Upper lobe of left lung (tissue), 6 donors: ENCODE measurements around the gene TIGD7. TPM values are rescaled to one million over a fixed set of nuclear protein-coding genes. Genes with fewer than 3 reads are reported as not detected.
A peak's percentile ranks its signal among the peaks of the same experiment; 100 is the strongest.

Experiments
- ATAC-seq, 2 donors: fragments of 200-7000 bp; cut with Tn5 transposase; one replicate each; pipeline ENCODE4 v1.9.1; 2022; ENCODE audit warnings: mild to moderate bottlenecking in 2 of 2, moderate library complexity in 2 of 2; ENCODE audit not compliant: low FRiP score in 2 of 2
- DNase-seq, 2 donors: peaks; one replicate each; pipeline ENCODE4 v3.0.0-alpha.2; 2019 to 2020
- H3K27ac ChIP-seq, 4 donors: fragments of 200-600 bp; sonication (generic); one replicate each; pipeline ENCODE4 v1.5.1; 2016 to 2019
- H3K27me3 ChIP-seq, 4 donors: fragments of 200-600 bp; sonication (generic); one replicate each; pipeline ENCODE4 v1.5.1; 2017 to 2019
- H3K36me3 ChIP-seq, 4 donors: fragments of 200-600 bp; sonication (generic); one replicate each; pipeline ENCODE4 v1.5.1; 2016 to 2019
- H3K4me1 ChIP-seq, 4 donors: fragments of 200-600 bp; sonication (generic); one replicate each; pipeline ENCODE4 v1.5.1; 2018 to 2019
- H3K4me3 ChIP-seq, 4 donors: fragments of 200-600 bp; sonication (generic); one replicate each; pipeline ENCODE4 v1.5.1; 2017 to 2019; ENCODE audit warnings: mild to moderate bottlenecking in 2 of 4, moderate library complexity in 1 of 4
- H3K9me3 ChIP-seq, 4 donors: fragments of 200-600 bp; sonication (generic); one replicate each; pipeline ENCODE4 v1.5.1; 2018 to 2019
- EP300 ChIP-seq, 4 donors: sonication (generic); formaldehyde crosslinking; IDR thresholded peaks; one replicate each; pipeline ENCODE4 v1.5.1; 2017; ENCODE audit warnings: antibody characterized with exemption in 4 of 4, control low read depth in 2 of 4
- POLR2A ChIP-seq, 4 donors: fragments of 450-650 bp; IDR thresholded peaks; one replicate each; pipeline ENCODE4 v1.5.1; 2016 to 2017; ENCODE audit warnings: antibody characterized with exemption in 4 of 4, mild to moderate bottlenecking in 2 of 4
- POLR2AphosphoS5 ChIP-seq, 2 donors: sonication (generic); formaldehyde crosslinking; IDR thresholded peaks; one replicate each; pipeline ENCODE4 v1.5.1; 2017; ENCODE audit warnings: antibody characterized with exemption in 2 of 2
- WGBS, 2 donors: methylation state at CpG; one replicate each; pipeline ENCODE4 v1.1.5; 2017 to 2018; 5-methylcytosine and 5-hydroxymethylcytosine counted together
- total RNA-seq, 6 donors: library from RNA; depleted of rRNA in 4 of 6; stranded (reverse); fragments of >200 nt in 4 of 6; gene quantifications; one replicate each; pipeline versions ENCODE4 v1.1.0 to v1.2.1, GENCODE V29; 2016 to 2021
- TF ChIP-seq, protein P1 (sequence below), 6 experiments: fragments of 450-650 bp in 4 of 6; fragments of 200-600 bp in 2 of 6; sonication (generic) in 2 of 6; IDR thresholded peaks; one replicate each; pipeline ENCODE4 v1.5.1; 2016 to 2019; ENCODE audit warnings: antibody characterized with exemption in 6 of 6
- donor health status: DM: no; HTN: no; CAD: no; lungs with moderate emphysema.
- donor health status: DM: no; HTN: yes; CAD: no; lungs with severe emphysema.

The TIGD7 gene
- total RNA-seq, 6 donors from 2014 or later, result 1.3 to 6.0 (median 4.0) TPM

DNA sequence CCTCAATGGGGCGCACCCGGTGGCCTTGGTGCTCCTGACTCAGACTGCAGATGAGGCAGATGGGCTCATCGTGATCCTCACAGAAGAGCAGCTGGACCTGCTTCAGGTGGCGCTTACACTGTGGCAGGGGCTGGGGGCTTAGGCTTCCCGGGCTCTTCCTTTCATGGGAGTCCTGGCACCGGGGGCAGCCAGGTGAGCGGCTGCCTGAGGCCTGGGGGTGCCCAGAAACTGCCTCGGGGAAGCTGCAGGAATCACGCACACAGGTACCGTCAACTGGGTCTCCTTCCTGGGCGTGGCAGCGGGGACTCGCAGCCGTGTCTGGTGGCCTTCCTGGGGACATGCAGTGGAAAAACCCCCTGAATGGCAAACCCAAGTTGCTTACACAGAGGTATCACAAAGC lies 55.8 kb downstream of the TIGD7 start:
- Histone ChIP-seq H3K27ac (no peak overlapping the region), H3K4me3 (no peak overlapping the region), H3K27me3 (no peaks in the 10 kb centered on the region), H3K36me3 (no peaks in the 10 kb centered on the region), H3K4me1 (no peaks in the 10 kb centered on the region), H3K9me3 (no peaks in the 10 kb centered on the region)
- DNase-seq (peak in 1 of 2 donors; percentile 40), ATAC-seq (no peak)
- WGBS, 2 donors, result 60 to 78% methylated on average over 1 to 14 of the region's 14 CpGs
- TF ChIP-seq EP300 (IDR thresholded peaks at IDR 0.05), result no peak
- TF ChIP-seq POLR2AphosphoS5 (IDR thresholded peaks at IDR 0.05), result no peak
- TF ChIP-seq, protein P1, sequence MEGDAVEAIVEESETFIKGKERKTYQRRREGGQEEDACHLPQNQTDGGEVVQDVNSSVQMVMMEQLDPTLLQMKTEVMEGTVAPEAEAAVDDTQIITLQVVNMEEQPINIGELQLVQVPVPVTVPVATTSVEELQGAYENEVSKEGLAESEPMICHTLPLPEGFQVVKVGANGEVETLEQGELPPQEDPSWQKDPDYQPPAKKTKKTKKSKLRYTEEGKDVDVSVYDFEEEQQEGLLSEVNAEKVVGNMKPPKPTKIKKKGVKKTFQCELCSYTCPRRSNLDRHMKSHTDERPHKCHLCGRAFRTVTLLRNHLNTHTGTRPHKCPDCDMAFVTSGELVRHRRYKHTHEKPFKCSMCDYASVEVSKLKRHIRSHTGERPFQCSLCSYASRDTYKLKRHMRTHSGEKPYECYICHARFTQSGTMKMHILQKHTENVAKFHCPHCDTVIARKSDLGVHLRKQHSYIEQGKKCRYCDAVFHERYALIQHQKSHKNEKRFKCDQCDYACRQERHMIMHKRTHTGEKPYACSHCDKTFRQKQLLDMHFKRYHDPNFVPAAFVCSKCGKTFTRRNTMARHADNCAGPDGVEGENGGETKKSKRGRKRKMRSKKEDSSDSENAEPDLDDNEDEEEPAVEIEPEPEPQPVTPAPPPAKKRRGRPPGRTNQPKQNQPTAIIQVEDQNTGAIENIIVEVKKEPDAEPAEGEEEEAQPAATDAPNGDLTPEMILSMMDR (IDR thresholded peaks at IDR 0.05), result no peak
- TF ChIP-seq POLR2A (IDR thresholded peaks at IDR 0.05), result no peak

GRCh38 chr16:3249020-3249419 lies 56.2 kb downstream of the TIGD7 start:
- H3K9me3 ChIP-seq, result no peaks in the 10 kb centered on the region
- H3K4me3 ChIP-seq, result no peak overlapping the region
- no peak for DNase-seq
- H3K36me3 ChIP-seq, result no peaks in the 10 kb centered on the region
- H3K4me1 ChIP-seq, result no peaks in the 10 kb centered on the region
- no peaks in the 10 kb centered on the region for H3K27me3 ChIP-seq
- TF ChIP-seq EP300 (IDR thresholded peaks at IDR 0.05), result no peak
- TF ChIP-seq, protein P1 (IDR thresholded peaks at IDR 0.05), result no peak
- TF ChIP-seq POLR2AphosphoS5 (IDR thresholded peaks at IDR 0.05), result no peak
- TF ChIP-seq POLR2A (IDR thresholded peaks at IDR 0.05), result no peak
- no peak overlapping the region for H3K27ac ChIP-seq
- ATAC-seq, result no peak
- 85 to 91% methylated on average over 1 of the region's 1 CpG for WGBS, 2 donors

Other genes with a start within 250 kb of the TIGD7 start
- 100 to 1,000 TPM in 3 of 6 donors, 10 to 100 TPM in 3; 31.4 to 220 (median 116) TPM for gene IL32, start 239.8 kb downstream of the TIGD7 start, total RNA-seq
- 1 to 10 TPM in 1 of 6 donors, under 1 TPM in 3, not detected in 2; 0.17 to 1.0 (median 0.28) TPM for gene ZSCAN10, start 206.1 kb downstream of the TIGD7 start, total RNA-seq
- gene ZNF205, start 192.8 kb downstream of the TIGD7 start, total RNA-seq, result 10 to 100 TPM; 13.8 to 25.2 (median 16.8) TPM
- gene ZNF213, start 170.4 kb downstream of the TIGD7 start, total RNA-seq, result 10 to 100 TPM in 4 of 6 donors, 1 to 10 TPM in 2; 4.2 to 20.3 (median 11.6) TPM
- not detected for gene OR1F1, start 117.2 kb downstream of the TIGD7 start, total RNA-seq
- gene ZNF200, start 70.3 kb downstream of the TIGD7 start, total RNA-seq, result 1 to 10 TPM; 6.4 to 9.5 (median 7.8) TPM
- 10 to 100 TPM in 5 of 6 donors, 1 to 10 TPM in 1; 9.1 to 18.9 (median 12.3) TPM for gene MEFV, start 48.8 kb downstream of the TIGD7 start, total RNA-seq
- 10 to 100 TPM; 19.6 to 48.2 (median 32.2) TPM for gene ZNF263, start 21.9 kb downstream of the TIGD7 start, total RNA-seq
- 10 to 100 TPM; 21.5 to 69.1 (median 25.9) TPM for gene ZNF75A, start 67 bp upstream of the TIGD7 start, total RNA-seq
- under 1 TPM in 2 of 6 donors, not detected in 4; 0.39 to 0.46 TPM for gene OR2C1, start 50.5 kb upstream of the TIGD7 start, total RNA-seq
- 10 to 100 TPM in 5 of 6 donors, 1 to 10 TPM in 1; 7.5 to 25.0 (median 14.0) TPM for gene ZSCAN32, start 95.6 kb upstream of the TIGD7 start, total RNA-seq
- gene ZNF174, start 95.8 kb upstream of the TIGD7 start, total RNA-seq, result 10 to 100 TPM in 4 of 6 donors, 1 to 10 TPM in 2; 9.0 to 30.4 (median 10.6) TPM
- gene ZNF597, start 138.1 kb upstream of the TIGD7 start, total RNA-seq, result 1 to 10 TPM in 5 of 6 donors, under 1 TPM in 1; 0.78 to 7.7 (median 4.6) TPM
- 10 to 100 TPM; 33.0 to 77.5 (median 54.6) TPM for gene NAA60, start 138.2 kb upstream of the TIGD7 start, total RNA-seq
- gene C16orf90, start 190.1 kb upstream of the TIGD7 start, total RNA-seq, result not detected
- gene CLUAP1, start 195.6 kb upstream of the TIGD7 start, total RNA-seq, result 10 to 100 TPM; 12.8 to 40.8 (median 18.4) TPM